ENCODE results near the gene SLC9A5.

The SLC9A5 gene

GRCh38 chr16:67282447-67282805 lies 33.6 kb downstream of the SLC9A5 start:
- DNase-seq, result no peak

GRCh38 chr16:67283039-67283825 lies 34.5 kb downstream of the SLC9A5 start:
- no peak for DNase-seq

- peak; percentile 25 for DNase-seq
These were observed 35.2 kb downstream of the SLC9A5 start for GRCh38 chr16:67283826-67284555.

GRCh38 chr16:67284699-67285646 lies 36.2 kb downstream of the SLC9A5 start:
- DNase-seq, result peak; percentile 97

- DNase-seq, result no peak
These were observed 37.9 kb downstream of the SLC9A5 start for GRCh38 chr16:67286441-67287235.

- no peak for DNase-seq
These were observed 39.2 kb downstream of the SLC9A5 start for GRCh38 chr16:67287960-67288359.

GRCh38 chr16:67291461-67291860 lies 42.7 kb downstream of the SLC9A5 start:
- no peak for DNase-seq

- no peak for DNase-seq
These were observed 45.5 kb downstream of the SLC9A5 start for GRCh38 chr16:67294171-67294757.

- no peak for DNase-seq
These were observed 46.2 kb downstream of the SLC9A5 start for GRCh38 chr16:67294938-67295361.

GRCh38 chr16:67296420-67296819 lies 47.6 kb downstream of the SLC9A5 start:
- DNase-seq, result no peak

GRCh38 chr16:67298277-67298676 lies 49.5 kb downstream of the SLC9A5 start:
- no peak for DNase-seq

- DNase-seq, result no peak
These were observed 50.5 kb downstream of the SLC9A5 start for GRCh38 chr16:67299269-67299668.

GRCh38 chr16:67301080-67301782 lies 52.5 kb downstream of the SLC9A5 start:
- DNase-seq, result no peak

GRCh38 chr16:67302076-67302475 lies 53.3 kb downstream of the SLC9A5 start:
- DNase-seq, result no peak

- DNase-seq, result no peak
These were observed 54.2 kb downstream of the SLC9A5 start for GRCh38 chr16:67302970-67303369.

- no peak for DNase-seq
These were observed 55.2 kb downstream of the SLC9A5 start for GRCh38 chr16:67304020-67304419.

GRCh38 chr16:67305216-67306071 lies 56.7 kb downstream of the SLC9A5 start:
- no peak for DNase-seq

GRCh38 chr16:67310561-67310960 lies 61.8 kb downstream of the SLC9A5 start:
- no peak for DNase-seq

GRCh38 chr16:67311607-67312488 lies 63.1 kb downstream of the SLC9A5 start:
- no peak for DNase-seq
